H7 (cell line): Measurements from ENCODE around the gene IGF2BP2. TPM values are rescaled to one million over a fixed set of nuclear protein-coding genes. Genes with fewer than 3 reads are reported as not detected.
"Not testable (repeated sequence)": the region's sequence is repeated elsewhere in the genome, so short reads cannot be mapped to it uniquely, and the experiment has no call there.

ENCODE experiments used
- DNase-seq: peaks from one replicate; pipeline ENCODE4 v3.0.0; 2012
- H3K27me3 ChIP-seq: 2 replicates; pipeline ENCODE4 v1.6.0; 2011; ENCODE audit warnings: mild to moderate bottlenecking, low read length; ENCODE audit not compliant: control insufficient read depth, insufficient read depth
- H3K36me3 ChIP-seq: replicated peaks from 2 replicates; pipeline ENCODE4 v1.5.1; 2011; ENCODE audit warnings: low read length; ENCODE audit not compliant: control insufficient read depth, insufficient read depth
- H3K4me3 ChIP-seq: 2 replicates; pipeline ENCODE4 v1.5.1; 2011; ENCODE audit warnings: low read depth, mild to moderate bottlenecking, control low read depth, low read length, moderate library complexity; ENCODE audit not compliant: insufficient read depth
- total RNA-seq: library from RNA; depleted of rRNA; stranded (reverse); fragments of >200 nt; shearing (Covaris generic); gene quantifications from 2 replicates; pipeline ENCODE4 v1.2.3, GENCODE V29; 2014

The IGF2BP2 gene
- total RNA-seq, 1 experiment from 2014 or later, result 83.7 TPM

- DNase-seq, result no peak
- Histone ChIP-seq H3K4me3 (no peak overlapping the region), H3K36me3 (no peaks in the 10 kb centered on the region), H3K27me3 (no peaks in the 10 kb centered on the region)
These were observed 46.0 kb downstream of the IGF2BP2 start for GRCh38 chr3:185778821-185779220.

DNA sequence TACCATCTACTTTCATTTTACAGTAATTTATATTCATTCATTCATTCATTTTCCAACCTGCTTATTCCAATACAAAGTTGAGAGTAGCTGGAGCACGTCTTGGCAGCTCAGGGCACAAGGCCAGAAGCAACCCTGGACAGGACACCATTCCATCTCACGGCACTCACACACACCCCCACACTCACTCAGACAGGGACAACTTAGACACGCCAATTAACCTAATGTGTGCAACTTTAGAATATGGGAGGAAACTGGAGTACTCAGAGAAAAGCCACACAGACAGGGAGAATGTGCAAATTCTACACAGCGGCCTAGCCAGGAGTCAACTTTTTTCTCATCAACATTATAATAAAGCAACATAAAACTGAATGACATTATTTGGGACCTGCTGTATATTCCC lies 46.7 kb downstream of the IGF2BP2 start:
- no peak overlapping the region for H3K4me3 ChIP-seq
- no peak for DNase-seq
- no peaks in the 10 kb centered on the region for H3K27me3 ChIP-seq
- no peaks in the 10 kb centered on the region for H3K36me3 ChIP-seq

- DNase-seq, result no peak
- Histone ChIP-seq H3K36me3 (no peaks in the 10 kb centered on the region), H3K4me3 (no peak overlapping the region), H3K27me3 (no peaks in the 10 kb centered on the region)
These were observed 54.7 kb downstream of the IGF2BP2 start for GRCh38 chr3:185770109-185770508.

DNA sequence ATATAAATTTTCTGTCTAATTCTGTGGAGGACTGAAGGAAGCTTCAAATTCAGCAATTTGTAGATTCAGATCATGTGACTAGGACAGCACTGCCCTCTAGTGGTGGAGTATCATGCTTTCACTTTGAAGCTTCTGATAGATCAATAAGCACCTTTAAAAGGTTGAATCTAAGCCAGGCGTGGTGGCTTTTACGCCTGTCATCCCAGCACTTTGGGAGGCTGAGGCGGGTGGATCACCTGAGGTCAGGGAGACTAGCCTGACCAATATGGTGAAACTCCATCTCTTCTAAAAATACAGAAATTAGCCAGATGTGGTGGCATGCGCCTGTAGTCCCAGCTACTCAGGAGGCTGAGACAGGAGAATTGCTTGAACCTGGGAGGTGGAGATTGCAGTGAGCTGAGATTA lies 56.3 kb downstream of the IGF2BP2 start:
- peak; percentile 24 for DNase-seq
- not testable (repeated sequence) for H3K27me3 ChIP-seq, H3K36me3 ChIP-seq

DNA sequence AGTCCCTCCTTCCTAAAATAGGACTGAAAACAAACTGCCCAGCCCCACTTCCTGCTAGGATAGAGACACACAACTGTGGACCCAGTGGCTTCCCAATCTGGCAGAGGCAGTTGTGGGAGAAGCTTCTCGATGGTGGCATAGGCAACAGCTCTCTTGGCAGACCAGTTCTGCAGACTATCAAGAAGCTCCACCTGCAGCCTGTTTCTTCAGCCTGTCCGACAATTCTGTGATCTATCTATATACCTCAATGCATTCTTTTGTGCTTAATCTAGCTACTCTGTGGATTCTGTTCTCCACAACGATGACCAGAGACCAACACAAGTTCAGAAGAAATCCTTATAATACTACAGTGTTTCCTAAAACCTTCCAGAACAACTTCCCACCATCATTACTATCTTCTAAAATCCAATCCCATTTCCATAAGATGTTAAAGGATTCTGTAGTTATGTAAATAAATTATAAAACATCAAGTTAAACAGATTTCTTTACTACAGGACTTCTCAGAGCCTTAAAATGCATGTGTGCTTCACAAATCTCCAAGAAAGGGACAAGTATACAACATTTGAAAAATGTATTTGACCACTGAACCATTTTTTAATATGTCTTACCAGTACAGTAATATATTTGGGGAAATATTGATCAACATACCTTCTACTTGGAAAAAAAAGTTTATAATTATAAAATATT lies 57.7 kb downstream of the IGF2BP2 start:
- no peak for DNase-seq
- Histone ChIP-seq H3K36me3 (no peaks in the 10 kb centered on the region), H3K4me3 (no peak overlapping the region), H3K27me3 (no peaks in the 10 kb centered on the region)

More for the DNA sequence above, 56.3 kb downstream of the IGF2BP2 start:
- H3K4me3 ChIP-seq, result not testable (repeated sequence)

DNA sequence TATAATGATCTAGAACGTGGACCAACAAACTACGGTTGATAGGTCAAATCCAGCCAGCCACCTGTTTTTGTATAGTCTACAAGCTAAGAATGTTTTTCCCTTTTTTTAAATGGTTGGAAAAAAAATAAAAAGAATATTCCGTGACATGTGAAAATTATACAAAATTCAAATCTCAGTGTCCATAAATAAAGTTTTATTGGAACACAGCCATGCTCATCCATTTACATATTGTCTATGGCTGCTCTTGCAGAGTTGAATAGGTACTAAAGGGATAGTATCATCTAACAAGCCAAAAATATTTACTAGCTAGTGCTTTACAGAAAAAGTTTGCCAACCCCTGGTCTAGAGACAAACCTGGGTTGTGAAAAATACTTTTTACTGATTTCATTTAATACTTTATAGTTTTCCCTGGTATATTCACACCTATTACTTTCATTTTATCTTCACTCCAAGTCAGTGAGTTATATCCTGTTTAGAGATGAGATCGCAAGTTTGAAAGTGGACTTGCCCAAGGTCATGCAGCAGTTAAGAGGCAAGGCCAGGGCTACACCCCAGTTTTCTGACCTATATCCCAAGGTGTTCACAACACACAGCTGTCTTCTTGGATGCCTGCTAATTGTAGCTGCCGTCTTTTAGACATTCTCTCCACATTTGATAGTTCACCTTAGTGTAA lies 58.4 kb downstream of the IGF2BP2 start:
- H3K36me3 ChIP-seq, result no peaks in the 10 kb centered on the region
- H3K27me3 ChIP-seq, result no peaks in the 10 kb centered on the region
- no peak for DNase-seq
- H3K4me3 ChIP-seq, result no peak overlapping the region

DNA sequence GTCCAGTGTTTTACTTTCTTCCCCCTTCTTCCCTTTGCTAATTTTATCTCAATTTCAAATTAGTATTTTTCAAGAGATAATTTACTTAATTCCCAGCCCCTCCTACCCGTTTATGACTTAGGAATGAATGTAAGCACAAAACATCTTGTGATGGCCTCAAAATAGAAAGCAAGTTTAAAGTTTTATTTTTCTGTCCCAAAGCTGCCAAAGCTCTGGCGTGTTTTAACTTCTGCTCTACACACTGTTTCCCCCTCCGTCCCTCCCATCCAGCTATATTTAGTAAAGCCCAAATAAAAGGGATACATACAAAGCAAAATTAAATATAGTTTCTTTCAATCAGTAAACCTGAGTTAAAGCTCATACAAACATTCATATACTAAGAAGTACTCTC lies 59.9 kb downstream of the IGF2BP2 start:
- Histone ChIP-seq H3K36me3 (no peaks in the 10 kb centered on the region), H3K4me3 (no peak overlapping the region), H3K27me3 (no peaks in the 10 kb centered on the region)
- DNase-seq, result no peak

GRCh38 chr3:185764163-185764979 lies 60.5 kb downstream of the IGF2BP2 start:
- DNase-seq, result no peak
- Histone ChIP-seq H3K36me3 (no peaks in the 10 kb centered on the region), H3K4me3 (no peak overlapping the region), H3K27me3 (no peaks in the 10 kb centered on the region)

DNA sequence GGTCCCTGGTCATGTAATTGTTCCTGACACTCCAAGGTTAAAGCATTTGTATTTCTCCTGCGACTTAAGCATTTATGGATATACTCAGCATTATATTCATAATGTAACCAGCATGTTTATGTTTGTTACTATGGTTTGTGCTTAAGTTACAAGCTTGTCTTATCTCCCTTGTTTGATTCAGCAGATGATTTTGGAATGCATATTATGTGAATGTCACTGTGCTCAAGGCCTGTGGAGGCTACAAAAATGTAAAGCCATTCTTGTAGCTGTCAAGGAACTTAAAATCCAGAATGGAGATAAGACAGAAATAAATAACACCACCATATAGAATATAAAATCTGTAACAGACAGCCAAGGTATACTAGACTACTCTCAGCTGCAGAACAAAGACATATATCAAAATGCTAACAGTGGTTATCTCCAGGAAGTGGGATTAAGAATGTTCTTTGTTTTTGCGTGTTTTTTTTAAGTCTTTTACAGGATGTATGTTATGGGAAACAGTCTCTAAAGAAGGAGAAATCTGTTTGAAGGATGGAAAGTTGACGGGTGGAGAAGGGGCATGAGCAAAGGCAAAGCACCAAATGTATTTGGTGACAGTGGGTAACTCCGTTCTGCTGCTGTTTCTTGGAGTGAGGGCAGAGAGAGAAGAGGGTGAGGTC lies 61.4 kb downstream of the IGF2BP2 start:
- DNase-seq, result no peak
- no peaks in the 10 kb centered on the region; the same call in 1 of the 2 replicates for H3K36me3 ChIP-seq
- no peaks in the 10 kb centered on the region for H3K27me3 ChIP-seq
- no peak overlapping the region for H3K4me3 ChIP-seq

DNA sequence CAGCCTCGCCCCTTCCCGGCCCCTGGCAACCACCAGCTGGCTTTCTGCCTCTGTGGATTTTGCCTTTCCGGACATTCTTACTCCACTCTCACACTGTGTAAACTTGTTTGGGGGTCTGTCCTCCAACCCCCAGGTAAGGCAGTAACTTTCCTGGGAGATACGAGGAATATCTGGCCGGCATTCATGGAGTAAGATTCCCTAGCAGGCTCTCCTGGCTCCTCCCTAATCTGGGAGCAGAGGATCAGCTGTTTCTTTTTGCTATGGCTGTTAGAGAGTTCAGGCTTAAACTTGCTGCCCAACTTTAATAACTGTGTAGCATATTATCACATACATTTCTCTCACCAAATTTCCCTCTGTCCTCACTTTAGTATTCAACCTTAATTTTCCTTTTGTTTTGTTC lies 64.3 kb downstream of the IGF2BP2 start:
- no peak for DNase-seq
- H3K4me3 ChIP-seq, result no peak overlapping the region
- H3K36me3 ChIP-seq, result peaks cover 4% of the 10 kb centered on the region
- no peaks in the 10 kb centered on the region for H3K27me3 ChIP-seq

- DNase-seq, result no peak
- H3K27me3 ChIP-seq, result no peaks in the 10 kb centered on the region
- no peak overlapping the region for H3K4me3 ChIP-seq
- peaks cover 4% of the 10 kb centered on the region for H3K36me3 ChIP-seq
These were observed 64.8 kb downstream of the IGF2BP2 start for GRCh38 chr3:185760088-185760487.

DNA sequence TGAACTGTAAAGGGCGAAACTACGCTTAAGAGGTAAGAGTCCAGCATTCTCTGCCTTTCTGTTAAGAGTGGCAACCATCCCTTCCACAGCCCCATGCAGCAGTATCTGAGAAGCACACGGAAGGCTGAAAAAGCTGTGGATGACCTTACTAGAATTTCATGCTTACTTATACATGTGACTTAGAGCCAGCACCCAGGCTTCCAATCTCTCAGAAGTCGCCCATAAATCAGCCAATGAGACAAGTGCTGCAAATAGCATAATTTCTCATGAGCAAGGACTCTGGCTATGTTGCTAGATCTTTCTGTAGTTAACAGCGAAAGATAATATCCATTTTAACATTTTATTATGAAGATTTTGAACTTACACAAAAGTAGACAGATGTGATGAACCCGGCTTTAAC lies 65.3 kb downstream of the IGF2BP2 start:
- H3K36me3 ChIP-seq, result peaks cover 4% of the 10 kb centered on the region
- DNase-seq, result no peak
- H3K4me3 ChIP-seq, result no peak overlapping the region
- no peaks in the 10 kb centered on the region for H3K27me3 ChIP-seq

GRCh38 chr3:185758912-185759311 lies 65.9 kb downstream of the IGF2BP2 start:
- Histone ChIP-seq H3K27me3 (no peaks in the 10 kb centered on the region), H3K4me3 (no peak overlapping the region), H3K36me3 (peaks cover 4% of the 10 kb centered on the region)
- DNase-seq, result no peak

- Histone ChIP-seq H3K4me3 (no peak overlapping the region), H3K27me3 (no peaks in the 10 kb centered on the region), H3K36me3 (peaks cover 4% of the 10 kb centered on the region)
- DNase-seq, result no peak
These were observed 67.7 kb downstream of the IGF2BP2 start for GRCh38 chr3:185757176-185757575.
